ENCODE measurements around the gene CHD1L.

DNA sequence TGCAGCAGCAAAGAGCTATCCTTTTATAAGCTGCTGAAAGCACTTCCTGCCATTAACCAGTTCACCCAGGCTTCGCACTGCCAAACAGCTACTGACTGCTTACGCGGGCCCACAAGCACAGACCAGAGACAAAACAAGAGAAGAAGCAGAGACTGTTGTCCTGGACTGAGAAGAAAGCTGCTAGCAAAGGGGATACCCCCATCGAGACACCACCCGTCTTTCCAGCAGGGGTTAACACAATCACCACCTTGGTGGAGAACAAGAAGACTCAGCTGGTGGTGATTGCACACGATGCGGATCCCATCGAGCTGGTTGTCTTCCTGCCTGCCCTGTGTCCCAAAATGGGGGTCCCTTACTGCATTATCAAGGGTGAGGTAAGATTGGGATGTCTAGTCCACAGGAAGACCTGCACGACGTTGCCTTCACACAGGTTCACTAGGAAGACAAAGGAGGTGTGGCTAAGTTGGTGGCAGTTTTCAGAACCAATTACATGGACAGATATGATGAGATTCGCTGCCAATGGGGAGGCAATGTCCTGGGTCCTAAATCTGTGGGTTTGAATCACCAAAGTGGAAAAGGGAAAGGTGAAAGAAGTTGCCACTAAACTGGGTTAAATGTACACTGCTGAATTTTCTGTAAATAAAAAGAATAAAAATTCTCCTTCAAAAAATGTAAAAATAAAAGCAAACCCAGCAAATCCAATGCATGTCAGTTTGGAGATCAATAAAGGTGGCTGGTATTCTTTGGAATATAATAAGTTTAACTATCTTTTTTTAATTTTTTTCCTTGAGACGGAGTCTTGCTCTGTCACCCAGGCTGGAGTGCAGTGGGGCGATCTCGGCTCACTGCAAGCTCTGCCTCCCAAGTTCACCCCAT is 18.5 kb upstream of the CHD1L start:
- peak; percentile 11 for TF ChIP-seq POLR2A (IDR thresholded peaks at IDR 0.05)
- TF ChIP-seq, protein P1, sequence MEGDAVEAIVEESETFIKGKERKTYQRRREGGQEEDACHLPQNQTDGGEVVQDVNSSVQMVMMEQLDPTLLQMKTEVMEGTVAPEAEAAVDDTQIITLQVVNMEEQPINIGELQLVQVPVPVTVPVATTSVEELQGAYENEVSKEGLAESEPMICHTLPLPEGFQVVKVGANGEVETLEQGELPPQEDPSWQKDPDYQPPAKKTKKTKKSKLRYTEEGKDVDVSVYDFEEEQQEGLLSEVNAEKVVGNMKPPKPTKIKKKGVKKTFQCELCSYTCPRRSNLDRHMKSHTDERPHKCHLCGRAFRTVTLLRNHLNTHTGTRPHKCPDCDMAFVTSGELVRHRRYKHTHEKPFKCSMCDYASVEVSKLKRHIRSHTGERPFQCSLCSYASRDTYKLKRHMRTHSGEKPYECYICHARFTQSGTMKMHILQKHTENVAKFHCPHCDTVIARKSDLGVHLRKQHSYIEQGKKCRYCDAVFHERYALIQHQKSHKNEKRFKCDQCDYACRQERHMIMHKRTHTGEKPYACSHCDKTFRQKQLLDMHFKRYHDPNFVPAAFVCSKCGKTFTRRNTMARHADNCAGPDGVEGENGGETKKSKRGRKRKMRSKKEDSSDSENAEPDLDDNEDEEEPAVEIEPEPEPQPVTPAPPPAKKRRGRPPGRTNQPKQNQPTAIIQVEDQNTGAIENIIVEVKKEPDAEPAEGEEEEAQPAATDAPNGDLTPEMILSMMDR (IDR thresholded peaks at IDR 0.05) = no peak
